SK-N-MC (cell line): ENCODE results near the gene CFI.

Experiments used
- EZH2 ChIP-seq: fragments of 200-600 bp; sonication (generic); IDR thresholded peaks from one replicate; pipeline ENCODE4 v1.6.1; 2017; ENCODE audit warnings: antibody characterized with exemption
- FOXP2 ChIP-seq: optimal IDR thresholded peaks from 2 replicates; pipeline ENCODE3; 2011; ENCODE audit warnings: mild to moderate bottlenecking, moderate library complexity; ENCODE audit not compliant: insufficient read depth; ENCODE audit errors: extremely low read length, control extremely low read depth
- POLR2AphosphoS5 ChIP-seq: IDR thresholded peaks from 2 replicates; pipeline ENCODE4 v1.6.1; 2012; ENCODE audit warnings: mild to moderate bottlenecking, low read depth, low read length, borderline replicate concordance

GRCh38 chr4:109846395-109847098, 44.7 kb upstream of the CFI start:
- TF ChIP-seq POLR2AphosphoS5, result no peak
- TF ChIP-seq EZH2, result no peak
- TF ChIP-seq FOXP2, result no peak
